AG04450 (cell line): ENCODE results near the gene CACNG6. TPM values are rescaled to one million over a fixed set of nuclear protein-coding genes. Genes with fewer than 3 reads are reported as not detected.

Source experiments
- CTCF ChIA-PET: fragments of 300-600, 350-600 bp; formaldehyde crosslinking; extraction: SDS; loops from one replicate; lab custom pipeline; 2022; ENCODE audit warnings: antibody characterized with exemption, inconsistent platforms; lab: Charles Lee
- POLR2A ChIA-PET: fragments of 350-600 bp; formaldehyde crosslinking; extraction: SDS; loops from one replicate; lab custom pipeline; 2021; ENCODE audit warnings: antibody characterized with exemption, inconsistent platforms; lab: Yijun Ruan, JAX
- DNase-seq: peaks from one replicate; pipeline ENCODE4 v3.0.0-alpha.2; 2011; ENCODE audit warnings: low read depth, low spot score
- H3K27ac ChIP-seq: one replicate; pipeline ENCODE4 v1.5.1; 2012; ENCODE audit warnings: low read depth, low read length, control low read depth
- H3K27me3 ChIP-seq: one replicate; pipeline ENCODE4 v1.6.0; 2012; ENCODE audit warnings: low read length; ENCODE audit not compliant: control insufficient read depth, insufficient read depth
- H3K4me3 ChIP-seq: 2 replicates; pipeline ENCODE4 v1.5.1; 2011; ENCODE audit warnings: mild to moderate bottlenecking, low read depth, low read length, control low read depth
- H3K9me3 ChIP-seq: 2 replicates; pipeline ENCODE4 v1.5.1; 2012; ENCODE audit warnings: low read length; ENCODE audit not compliant: control insufficient read depth, insufficient read depth
- polyA plus RNA-seq: library from polyadenylated mRNA; depleted of rRNA; stranded (reverse); fragments of >200 nt; gene quantifications from 2 replicates; pipeline ENCODE4 v1.2.3, GENCODE V29; 2011; rRNA removed
- small RNA-seq: library from RNA; depleted of rRNA; stranded (forward); fragments of <200 nt; gene quantifications from one replicate; pipeline ENCODE3, GENCODE V24; 2012; ENCODE audit warnings: low read depth; ENCODE audit not compliant: insufficient read length
- TF ChIP-seq, protein P1 (sequence below): IDR thresholded peaks from 2 replicates; pipeline ENCODE4 v1.5.1; 2011; ENCODE audit warnings: low read depth, low read length, control low read depth, inconsistent platforms

The CACNG6 gene
- polyA plus RNA-seq, 1 experiment = 0.19 TPM

DNA sequence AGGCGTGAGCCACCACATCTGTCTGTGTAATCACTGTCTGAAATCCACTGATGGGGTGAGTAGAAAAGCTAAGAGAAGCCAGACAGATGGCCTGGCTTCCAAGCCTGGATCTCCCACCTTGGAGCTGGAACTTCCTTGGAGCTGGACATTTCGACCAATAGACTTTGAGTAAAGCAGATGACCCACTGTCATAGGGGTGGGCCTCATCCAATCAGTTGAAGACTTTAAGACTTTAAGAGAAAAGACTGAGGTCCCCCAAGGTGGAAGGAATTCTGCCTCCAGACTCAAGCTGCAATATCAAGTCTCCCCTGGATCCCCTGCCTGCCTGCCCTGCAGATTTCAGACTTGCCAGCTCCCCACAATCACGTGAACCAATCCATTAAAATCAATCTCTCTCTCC, 51.6 kb downstream of the CACNG6 start:
- POLR2A ChIA-PET = no interaction called here
- Histone ChIP-seq H3K27me3 (peaks cover 4% of the 10 kb centered on the region), H3K9me3 (no peaks in the 10 kb centered on the region), H3K27ac (no peak overlapping the region), H3K4me3 (no peak overlapping the region)
- TF ChIP-seq, protein P1, sequence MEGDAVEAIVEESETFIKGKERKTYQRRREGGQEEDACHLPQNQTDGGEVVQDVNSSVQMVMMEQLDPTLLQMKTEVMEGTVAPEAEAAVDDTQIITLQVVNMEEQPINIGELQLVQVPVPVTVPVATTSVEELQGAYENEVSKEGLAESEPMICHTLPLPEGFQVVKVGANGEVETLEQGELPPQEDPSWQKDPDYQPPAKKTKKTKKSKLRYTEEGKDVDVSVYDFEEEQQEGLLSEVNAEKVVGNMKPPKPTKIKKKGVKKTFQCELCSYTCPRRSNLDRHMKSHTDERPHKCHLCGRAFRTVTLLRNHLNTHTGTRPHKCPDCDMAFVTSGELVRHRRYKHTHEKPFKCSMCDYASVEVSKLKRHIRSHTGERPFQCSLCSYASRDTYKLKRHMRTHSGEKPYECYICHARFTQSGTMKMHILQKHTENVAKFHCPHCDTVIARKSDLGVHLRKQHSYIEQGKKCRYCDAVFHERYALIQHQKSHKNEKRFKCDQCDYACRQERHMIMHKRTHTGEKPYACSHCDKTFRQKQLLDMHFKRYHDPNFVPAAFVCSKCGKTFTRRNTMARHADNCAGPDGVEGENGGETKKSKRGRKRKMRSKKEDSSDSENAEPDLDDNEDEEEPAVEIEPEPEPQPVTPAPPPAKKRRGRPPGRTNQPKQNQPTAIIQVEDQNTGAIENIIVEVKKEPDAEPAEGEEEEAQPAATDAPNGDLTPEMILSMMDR = no peak
- CTCF ChIA-PET = interaction anchor here (0.6 to 3.3 kb wide), 3 partner anchors 12 to 250 kb away, joined by 3 to 20 read pairs (median 19); no protein-coding TSS in a partner anchor
- no peak for DNase-seq

DNA sequence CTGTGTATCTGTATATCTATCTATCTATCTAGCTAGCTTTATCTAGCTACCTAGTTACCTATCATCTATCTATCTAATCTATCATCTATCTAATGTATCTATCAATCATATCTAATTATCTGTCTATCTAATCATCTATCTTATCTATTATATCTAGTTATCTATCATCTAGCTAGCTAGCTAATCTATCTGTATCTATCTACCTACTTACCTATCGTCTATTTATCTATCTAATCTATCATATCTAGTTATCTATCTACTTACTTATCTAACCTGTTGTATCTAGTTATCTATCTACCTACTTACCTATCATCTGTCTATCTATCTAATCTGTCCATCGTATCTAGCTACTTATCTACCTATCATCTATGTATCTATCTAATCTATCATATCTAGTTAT, 54.3 kb downstream of the CACNG6 start:
- Histone ChIP-seq H3K27ac (no peak overlapping the region), H3K4me3 (no peak overlapping the region), H3K27me3 (peaks cover 4% of the 10 kb centered on the region), H3K9me3 (no peaks in the 10 kb centered on the region)
- DNase-seq = no peak
- CTCF ChIA-PET = interaction anchor here (1.0 to 1.3 kb wide), 2 partner anchors 16 to 252 kb away, joined by 3 read pairs; no protein-coding TSS in a partner anchor
- TF ChIP-seq, protein P1 = no peak
- POLR2A ChIA-PET = no interaction called here

DNA sequence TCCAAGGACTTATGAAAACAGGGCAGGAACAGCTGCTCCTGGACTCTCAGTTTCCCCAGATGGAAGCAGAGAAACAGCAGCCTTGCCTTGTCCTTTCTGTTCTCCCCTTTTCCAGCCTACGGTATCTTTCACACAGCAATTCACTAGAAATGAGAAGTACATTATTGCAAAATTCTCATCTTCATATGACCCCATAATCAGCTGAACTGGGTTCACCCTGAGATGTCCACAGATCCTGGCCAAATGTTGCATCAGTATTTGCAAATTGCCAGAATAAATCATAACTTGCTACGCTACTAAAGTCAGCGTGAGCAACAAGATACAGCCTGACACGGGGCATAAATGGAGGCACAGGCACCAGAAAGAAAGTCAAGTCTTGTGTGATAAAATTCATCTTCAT, 56.2 kb downstream of the CACNG6 start:
- peaks cover 4% of the 10 kb centered on the region for H3K27me3 ChIP-seq
- H3K27ac ChIP-seq = no peak overlapping the region
- POLR2A ChIA-PET = no interaction called here
- TF ChIP-seq, protein P1 = no peak
- no peak overlapping the region for H3K4me3 ChIP-seq
- DNase-seq = no peak
- no peaks in the 10 kb centered on the region for H3K9me3 ChIP-seq
- CTCF ChIA-PET = no interaction called here

Small RNAs within 50 kb of the gene (small RNA-seq; reads per million reads assigned to genes)
- not detected for gene AC012314.20

Other genes starting within 250 kb of the CACNG6 start
- gene NLRP12, start 167.3 kb upstream of the CACNG6 start, polyA plus RNA-seq = not detected in 2 replicates
- gene MYADM, start 123.8 kb upstream of the CACNG6 start, polyA plus RNA-seq = 39.3 and 71.0 TPM in 2 replicates
- gene PRKCG, start 109.4 kb upstream of the CACNG6 start, polyA plus RNA-seq = 0.09 and 0.14 TPM in 2 replicates
- gene CACNG7, start 82.4 kb upstream of the CACNG6 start, polyA plus RNA-seq = 8.6 and 9.3 TPM in 2 replicates
- gene CACNG8, start 28.7 kb upstream of the CACNG6 start, polyA plus RNA-seq = 0.33 and 0.52 TPM in 2 replicates
- gene VSTM1, start 72.3 kb downstream of the CACNG6 start, polyA plus RNA-seq = not detected in 2 replicates
- gene TARM1, start 89.7 kb downstream of the CACNG6 start, polyA plus RNA-seq = not detected in 2 replicates
- gene OSCAR, start 109.2 kb downstream of the CACNG6 start, polyA plus RNA-seq = 0.22 and 0.29 TPM in 2 replicates
- gene NDUFA3, start 111.2 kb downstream of the CACNG6 start, polyA plus RNA-seq = 35.4 and 54.0 TPM in 2 replicates
- gene TFPT, start 124.0 kb downstream of the CACNG6 start, polyA plus RNA-seq = 12.3 and 15.8 TPM in 2 replicates
- 28.7 and 35.3 TPM in 2 replicates for gene PRPF31, start 124.1 kb downstream of the CACNG6 start, polyA plus RNA-seq
- 9.9 and 18.7 TPM in 2 replicates for gene CNOT3, start 146.1 kb downstream of the CACNG6 start, polyA plus RNA-seq
- 3.0 and 3.3 TPM in 2 replicates for gene LENG1, start 168.1 kb downstream of the CACNG6 start, polyA plus RNA-seq
- 1.3 and 1.5 TPM in 2 replicates for gene TMC4, start 181.5 kb downstream of the CACNG6 start, polyA plus RNA-seq
- 45.1 and 63.2 TPM in 2 replicates for gene MBOAT7, start 197.9 kb downstream of the CACNG6 start, polyA plus RNA-seq
- 32.4 and 36.4 TPM in 2 replicates for gene TSEN34, start 199.7 kb downstream of the CACNG6 start, polyA plus RNA-seq
- gene RPS9, start 209.2 kb downstream of the CACNG6 start, polyA plus RNA-seq = 1,566 and 2,378 TPM in 2 replicates
- not detected in 2 replicates for gene LILRB3, start 231.4 kb downstream of the CACNG6 start, polyA plus RNA-seq